MM.1S (cell line): ENCODE measurements around the gene ZNHIT2.

Experiments
- CTCF ChIP-seq: fragments of 300-600 bp; sonication (generic); IDR thresholded peaks from 2 replicates; pipeline ENCODE4 v1.5.1; 2016; ENCODE audit warnings: antibody characterized with exemption, low read length, mixed read lengths
- EZH2 ChIP-seq: fragments of 300-600 bp; sonication (generic); optimal IDR thresholded peaks from 2 replicates; pipeline ENCODE3; 2017; ENCODE audit warnings: low read depth, mild to moderate bottlenecking, antibody characterized with exemption, low read length, mixed read lengths
- EZH2phosphoT487 ChIP-seq: fragments of 300-600 bp; sonication (generic); IDR thresholded peaks from 2 replicates; pipeline ENCODE4 v1.6.1; 2018; ENCODE audit warnings: antibody characterized with exemption, low read length

GRCh38 chr11:65066805-65067291 lies 50.7 kb downstream of the ZNHIT2 start:
- TF ChIP-seq CTCF (no peak), EZH2 (no peak), EZH2phosphoT487 (no peak)
